HG02981 (cell line): ENCODE results near the gene FBXW8.

Experiments
- ATAC-seq: cut with Tn5 transposase; IDR thresholded peaks from one replicate; pipeline ENCODE4 v1.9.1; 2021; ENCODE audit warnings: mild to moderate bottlenecking, moderate library complexity; ENCODE audit not compliant: unreplicated experiment

Gene FBXW8

DNA sequence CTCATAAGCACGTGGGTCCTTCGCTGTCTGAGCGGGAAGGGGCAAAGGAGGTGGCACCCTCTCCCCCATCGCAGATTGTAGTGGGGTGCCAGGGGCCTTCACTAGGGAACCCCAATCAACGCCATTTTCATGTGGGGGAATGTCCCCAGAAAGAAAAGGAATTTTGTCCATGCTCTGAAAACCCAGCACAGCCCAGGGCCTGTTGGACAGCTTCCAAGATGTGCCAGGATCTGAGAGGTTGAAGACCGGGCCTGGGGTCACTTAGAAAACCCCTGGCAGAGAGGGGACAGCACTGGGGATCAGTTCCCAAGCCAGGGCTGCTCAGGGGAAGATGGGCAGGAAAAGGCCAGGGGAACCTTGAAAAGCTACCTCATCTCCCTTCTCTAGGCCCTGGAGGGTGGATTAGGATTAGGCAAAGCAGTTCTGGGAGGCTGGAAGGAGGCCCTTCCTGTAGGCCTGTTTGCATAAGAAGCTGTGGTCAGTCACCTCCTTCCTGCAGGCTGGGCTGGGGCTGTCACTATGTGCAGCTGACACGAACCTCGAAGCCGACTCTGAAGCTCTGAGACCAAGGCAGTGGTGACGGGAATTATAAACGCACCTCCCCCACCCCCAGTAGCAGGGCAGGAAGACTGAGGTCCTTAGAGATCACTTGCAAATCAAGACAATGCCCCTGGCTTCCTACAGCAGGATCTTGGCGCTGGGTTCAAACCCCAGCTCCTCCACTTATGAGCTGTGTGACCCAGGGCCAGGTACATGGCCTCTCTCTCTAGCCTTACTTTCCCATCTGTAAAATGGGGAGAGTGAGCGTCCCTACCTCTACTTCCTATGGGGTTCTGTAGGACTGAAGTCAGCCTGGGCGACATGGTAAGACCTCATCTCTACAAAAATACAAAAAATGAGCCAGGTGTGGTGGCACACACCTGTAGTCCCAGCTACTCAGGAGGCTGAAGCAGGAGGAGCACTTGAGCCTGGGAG lies 159.5 kb downstream of the FBXW8 start:
- ATAC-seq = peak; percentile 67

DNA sequence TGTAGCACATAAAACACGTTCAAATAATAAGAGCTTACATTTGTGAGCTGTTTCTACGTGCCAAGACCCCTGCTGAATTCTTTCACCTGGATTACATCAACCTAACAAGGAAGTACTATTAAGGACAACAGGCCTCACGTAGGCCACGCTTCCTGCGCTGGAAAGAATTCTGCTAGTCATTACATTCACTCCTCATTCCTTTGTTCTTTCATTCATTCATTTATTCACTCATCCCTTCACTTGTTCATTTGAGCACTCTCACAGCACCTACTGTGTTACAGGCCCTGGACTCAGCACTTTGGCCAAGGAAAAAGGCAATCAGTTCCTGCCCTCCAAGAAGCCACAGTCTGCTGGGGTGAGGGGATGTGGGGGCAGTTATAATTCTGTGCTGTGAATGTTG lies 160.3 kb downstream of the FBXW8 start:
- no peak for ATAC-seq

DNA sequence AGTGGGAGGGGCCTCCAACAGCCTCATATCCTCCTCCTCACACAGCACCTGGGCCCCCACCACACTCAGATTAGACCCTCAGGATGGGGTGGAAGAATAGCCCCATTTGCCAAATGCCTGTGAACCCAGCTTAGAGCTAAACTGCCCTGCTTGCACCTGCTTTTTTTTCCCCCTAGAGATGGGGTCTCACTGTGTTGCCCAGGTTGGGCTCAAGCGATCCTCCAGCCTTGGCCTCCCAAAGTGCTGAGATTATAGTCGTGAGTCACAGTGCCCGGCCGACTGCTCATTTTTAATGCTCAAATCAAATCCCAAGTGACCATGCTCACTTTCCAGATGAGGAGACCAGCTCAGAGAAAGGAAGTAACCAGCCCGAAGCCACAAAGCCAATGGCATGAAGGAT lies 161.4 kb downstream of the FBXW8 start:
- no peak for ATAC-seq

DNA sequence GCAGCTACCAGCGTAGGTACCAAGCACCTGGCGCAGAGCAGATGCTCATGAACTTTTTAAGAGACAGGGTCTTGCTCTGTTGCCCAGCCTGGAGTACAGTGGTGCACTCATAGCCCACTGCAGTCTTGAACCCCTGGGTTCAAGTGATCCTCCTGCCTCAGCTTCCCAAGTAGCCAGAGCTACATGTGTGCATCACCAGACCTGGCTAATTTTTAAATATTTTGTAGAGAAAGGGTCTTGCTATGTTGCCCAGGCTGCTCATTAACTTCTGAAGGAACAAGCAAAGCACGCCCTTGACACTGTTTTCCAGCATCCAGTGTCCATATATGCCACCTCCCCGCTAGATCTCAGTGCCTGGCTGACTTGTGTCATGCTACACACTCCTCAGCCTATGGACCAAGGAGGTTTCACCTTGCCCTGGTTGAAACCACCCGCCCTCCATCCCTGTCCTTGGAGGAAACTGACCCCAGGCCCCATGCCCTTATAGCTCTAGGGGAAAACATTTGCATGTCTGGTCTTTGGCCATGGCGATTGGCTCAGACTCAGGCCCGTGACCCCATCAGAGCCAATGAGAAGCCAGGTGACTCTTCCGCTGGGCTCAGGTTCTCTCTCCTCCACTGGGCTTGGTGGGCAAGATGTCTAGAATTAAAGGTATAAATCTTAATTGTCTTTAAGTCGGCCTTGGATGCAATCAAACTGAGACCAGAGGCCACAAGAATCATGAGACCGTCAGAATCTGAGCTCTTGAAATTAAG lies 162.2 kb downstream of the FBXW8 start:
- no peak for ATAC-seq

DNA sequence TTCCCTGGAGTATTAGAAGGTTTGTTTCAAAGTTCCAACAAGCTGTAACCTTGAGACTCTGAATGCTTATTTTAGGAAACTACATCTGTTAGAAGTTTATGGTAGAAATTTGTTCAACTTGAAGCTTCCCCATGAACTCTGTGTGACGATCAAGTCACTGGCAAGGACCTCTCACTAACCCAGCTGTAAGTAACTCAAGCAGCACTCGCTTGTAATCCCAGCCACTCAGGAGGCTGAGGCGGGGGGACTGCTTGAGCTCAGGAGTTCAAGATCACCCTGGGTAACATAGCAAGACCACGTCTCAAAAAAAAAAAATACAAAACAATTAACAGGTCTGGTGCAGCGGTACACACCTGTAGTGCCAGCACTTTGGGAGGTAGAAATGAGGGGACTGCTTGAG lies 162.9 kb downstream of the FBXW8 start:
- ATAC-seq = no peak

DNA sequence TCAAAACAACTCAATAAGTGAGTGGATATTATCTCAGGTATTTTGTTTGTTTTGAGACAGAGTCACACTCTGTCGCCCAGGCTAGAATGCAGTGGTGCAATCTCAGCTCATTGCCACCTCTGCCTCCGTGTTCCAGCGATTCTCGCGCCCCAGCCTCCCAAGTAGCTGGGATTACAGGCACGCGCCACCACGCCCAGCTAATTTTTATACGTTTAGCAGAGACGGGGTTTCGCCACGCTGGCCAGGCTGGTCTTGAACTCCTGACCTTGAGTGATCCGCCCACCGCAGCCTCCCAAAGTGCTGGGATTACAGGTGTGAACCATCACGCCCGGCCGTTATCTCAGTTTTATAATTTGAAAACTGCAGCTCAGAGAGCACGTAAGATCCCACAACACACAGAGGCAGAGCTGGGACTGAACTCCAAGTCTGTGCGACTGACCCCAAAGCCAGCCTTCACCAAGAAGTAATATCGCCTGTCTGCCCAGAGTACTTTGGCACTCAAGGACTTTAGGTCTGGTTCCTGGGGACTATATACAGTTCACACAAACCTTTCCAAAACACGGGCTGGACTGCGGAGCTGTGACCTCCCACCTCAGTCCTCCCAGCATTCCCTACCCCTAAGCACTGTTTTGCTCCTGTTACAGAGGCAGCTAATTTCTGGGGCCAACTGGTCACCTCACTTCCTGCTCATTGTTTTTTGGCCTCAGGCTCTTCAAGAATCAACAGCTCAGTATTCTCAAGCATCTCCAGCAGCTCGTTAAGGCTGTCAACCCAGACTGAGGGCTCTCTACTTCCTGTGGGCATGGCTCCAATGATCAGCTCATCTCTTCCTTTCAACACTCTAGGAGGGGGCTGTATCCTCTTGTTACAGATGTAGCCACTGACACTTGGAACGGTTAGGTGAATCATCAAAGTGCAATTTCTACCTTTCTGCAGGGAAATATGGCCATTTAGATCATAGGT lies 165.9 kb downstream of the FBXW8 start:
- ATAC-seq = no peak

DNA sequence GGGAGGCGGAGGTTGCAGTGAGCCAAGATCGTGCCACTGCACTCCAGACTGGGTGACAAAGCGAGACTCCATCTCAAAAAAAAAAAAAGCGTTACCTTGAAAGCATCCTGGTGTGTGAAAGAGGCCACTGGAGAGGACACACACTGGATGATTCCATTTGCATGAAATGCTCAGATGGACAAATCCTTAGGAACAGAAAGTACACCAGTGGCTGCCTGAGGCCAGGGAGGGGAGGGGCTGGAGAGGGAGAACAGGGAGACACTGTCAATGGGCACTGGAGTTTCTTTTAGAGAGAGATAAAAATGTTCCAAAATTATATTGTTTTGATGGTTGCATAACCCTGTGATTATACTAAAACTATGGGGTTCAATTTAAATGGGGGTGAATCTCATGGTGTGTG lies 168.7 kb downstream of the FBXW8 start:
- ATAC-seq = no peak

DNA sequence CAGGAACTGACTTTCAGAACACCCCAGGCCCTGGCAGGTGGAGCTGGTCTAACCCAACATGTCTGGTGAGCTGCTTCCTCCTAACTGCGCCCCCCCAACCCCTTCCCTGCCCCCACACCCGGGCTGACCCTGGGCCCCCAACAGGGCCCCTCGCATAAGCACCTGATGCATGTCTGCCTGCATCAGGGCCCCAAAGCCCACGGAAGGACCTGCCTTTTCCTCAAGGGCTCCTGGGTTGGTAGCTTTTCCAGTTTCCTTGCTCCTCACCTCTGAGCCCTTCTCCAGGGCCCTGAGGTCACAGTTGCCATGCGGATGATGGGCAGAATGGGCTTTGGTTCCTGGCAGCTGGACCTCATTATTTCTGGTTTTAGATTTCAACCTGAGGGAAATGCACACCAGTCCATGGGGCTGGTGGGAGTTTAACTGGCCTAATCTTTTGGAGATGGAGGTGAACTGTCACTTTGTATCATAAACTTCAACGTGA lies 170.0 kb downstream of the FBXW8 start:
- no peak for ATAC-seq
